ENCODE data around the gene OR2H2.

The OR2H2 gene

DNA sequence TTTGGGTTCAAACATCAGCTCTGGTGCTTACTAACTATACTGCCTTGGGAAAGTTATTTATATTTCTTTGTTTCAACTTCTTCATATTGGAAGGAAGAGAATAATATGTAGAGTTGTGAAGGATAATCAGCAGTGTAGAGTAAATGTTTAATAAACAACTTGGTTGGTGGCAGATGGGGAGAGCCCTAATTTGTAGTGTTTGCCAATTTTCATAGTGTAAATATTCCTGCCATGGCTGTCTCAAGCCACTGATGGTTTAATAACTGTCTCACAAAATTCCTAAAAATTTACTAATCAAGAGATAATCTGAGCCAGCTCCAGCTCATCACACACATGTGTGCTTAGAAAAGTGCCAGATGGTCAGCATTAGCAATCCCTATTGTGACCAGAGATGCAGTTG lies at the start of gene OR2H2:
TSS of gene OR2H2 (plus strand) at position 301 of the 400 bp plus-strand sequence. CDS start 2,824 bp downstream, outside the sequence.
- DNase-seq = no peak

DNA sequence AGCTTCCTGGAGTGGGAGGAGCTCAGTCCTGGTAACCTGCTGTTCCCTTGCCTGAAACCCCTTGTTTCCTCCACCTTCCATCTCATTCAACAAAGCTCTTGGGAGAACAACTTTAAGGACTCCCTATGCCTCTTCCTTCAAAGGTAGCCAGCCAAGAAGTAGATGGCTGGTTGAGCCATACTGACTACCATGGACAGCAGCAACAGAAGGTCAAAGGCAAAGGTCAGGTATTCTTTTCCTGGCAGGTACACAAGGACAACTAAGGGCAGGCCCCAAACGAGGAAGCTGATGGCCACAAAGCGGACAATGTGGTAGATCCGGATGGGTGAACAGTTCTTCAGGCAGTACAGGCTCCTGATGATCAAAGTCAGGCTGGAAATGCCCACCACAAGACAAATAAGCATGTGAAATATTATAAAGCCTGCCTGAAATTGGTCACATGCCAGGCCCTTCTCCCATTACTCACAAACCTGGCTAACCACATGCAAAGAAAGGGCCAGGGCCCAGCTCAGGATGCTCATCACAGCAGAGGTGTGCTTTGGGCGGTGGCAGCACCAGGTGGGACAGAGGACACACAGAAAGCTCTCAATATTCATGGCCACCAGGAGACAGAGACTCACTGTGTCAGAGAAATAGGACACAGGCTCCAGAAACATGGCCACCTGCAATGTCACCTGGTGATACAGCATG lies 47.1 kb upstream of the OR2H2 start:
- DNase-seq = no peak

DNA sequence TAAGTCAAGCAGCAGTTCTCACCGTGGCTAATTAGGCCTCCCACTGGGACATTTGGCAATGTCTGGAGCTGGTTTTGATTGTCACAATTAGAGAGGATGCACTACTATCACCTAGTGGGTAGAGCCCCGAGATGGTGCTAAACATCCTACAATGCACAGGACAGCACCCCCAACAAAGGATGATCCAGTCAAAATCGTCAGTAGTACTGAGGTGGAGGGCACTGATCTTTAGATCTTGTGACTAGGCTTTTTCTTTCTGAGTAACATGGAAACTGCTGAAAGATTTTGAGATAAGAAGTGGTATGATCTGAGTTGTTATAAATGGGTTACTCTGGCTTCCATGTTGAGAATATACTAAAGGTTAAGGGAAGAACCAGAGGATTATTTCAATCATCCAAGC lies 37.3 kb upstream of the OR2H2 start:
- DNase-seq = no peak

DNA sequence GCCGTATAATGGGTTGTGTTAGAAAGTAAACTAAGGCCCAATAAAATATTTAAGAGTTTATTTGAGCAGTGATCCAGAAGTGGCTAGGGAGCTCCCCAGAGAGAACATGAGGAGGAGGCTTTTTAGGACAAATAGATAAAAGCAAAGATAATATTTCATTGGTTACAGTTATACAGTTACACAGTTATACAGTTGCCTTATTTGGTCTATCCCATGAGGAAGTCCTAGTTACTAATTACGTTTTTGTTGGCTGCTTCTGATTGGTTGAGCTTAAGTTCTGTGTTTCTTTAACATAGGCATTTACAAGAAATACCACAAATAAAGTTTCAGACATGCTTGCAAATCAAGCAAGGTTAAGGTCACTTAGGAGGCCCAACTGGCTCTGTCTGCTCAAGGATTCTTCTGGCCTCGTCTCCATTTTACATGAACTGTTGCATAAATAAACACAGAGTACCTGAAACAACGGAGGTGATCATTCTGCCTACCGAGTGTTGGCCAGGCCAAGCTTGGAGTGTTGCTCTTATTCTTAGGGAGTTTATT lies 32.3 kb upstream of the OR2H2 start:
- no peak for DNase-seq

DNA sequence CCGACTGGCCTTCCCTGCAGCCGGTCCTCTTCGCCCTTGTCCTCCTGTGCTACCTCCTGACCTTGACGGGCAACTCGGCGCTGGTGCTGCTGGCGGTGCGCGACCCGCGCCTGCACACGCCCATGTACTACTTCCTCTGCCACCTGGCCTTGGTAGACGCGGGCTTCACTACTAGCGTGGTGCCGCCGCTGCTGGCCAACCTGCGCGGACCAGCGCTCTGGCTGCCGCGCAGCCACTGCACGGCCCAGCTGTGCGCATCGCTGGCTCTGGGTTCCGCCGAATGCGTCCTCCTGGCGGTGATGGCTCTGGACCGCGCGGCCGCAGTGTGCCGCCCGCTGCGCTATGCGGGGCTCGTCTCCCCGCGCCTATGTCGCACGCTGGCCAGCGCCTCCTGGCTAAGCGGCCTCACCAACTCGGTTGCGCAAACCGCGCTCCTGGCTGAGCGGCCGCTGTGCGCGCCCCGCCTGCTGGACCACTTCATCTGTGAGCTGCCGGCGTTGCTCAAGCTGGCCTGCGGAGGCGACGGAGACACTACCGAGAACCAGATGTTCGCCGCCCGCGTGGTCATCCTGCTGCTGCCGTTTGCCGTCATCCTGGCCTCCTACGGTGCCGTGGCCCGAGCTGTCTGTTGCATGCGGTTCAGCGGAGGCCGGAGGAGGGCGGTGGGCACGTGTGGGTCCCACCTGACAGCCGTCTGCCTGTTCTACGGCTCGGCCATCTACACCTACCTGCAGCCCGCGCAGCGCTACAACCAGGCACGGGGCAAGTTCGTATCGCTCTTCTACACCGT lies 31.5 kb upstream of the OR2H2 start:
- peak; percentile 41 for DNase-seq

DNA sequence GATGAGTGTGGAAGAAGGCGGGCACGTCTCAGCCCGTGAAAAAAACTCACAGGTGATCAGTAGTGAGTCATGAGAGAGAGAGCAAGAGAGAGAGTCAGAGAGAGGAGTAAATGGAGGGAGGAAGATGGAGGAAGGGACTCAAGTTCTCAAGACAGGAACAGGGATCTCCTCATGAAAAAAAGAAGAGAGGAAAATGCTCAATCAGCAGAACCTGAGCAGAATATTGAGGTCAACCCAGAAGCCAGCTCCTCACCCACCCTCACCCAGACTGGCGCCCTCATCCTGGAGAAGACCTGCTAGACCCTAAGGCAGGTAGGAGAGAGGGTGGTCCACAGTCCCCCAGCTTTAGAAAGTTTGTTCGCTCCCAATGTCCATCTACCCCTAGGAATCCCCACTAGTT lies 30.2 kb upstream of the OR2H2 start:
- no peak for DNase-seq

DNA sequence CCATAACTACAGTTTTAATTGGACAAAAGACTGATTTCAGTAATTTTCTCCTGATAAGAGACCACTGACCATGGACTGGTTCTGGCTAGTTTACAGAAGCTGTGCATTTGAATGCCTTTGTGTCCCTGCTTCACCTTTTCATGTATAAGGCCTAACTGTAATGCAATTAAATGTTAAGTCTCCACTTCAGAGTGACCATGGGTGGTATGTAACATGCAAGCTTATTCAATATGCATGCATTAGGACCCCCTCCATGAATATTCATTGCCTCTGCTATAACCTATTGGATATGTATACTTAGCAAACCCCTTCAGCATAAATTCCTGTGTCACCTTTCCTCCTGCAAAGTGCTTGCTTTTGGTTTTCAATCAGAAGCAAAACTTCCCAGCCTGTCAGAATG lies 27.6 kb upstream of the OR2H2 start:
- no peak for DNase-seq

DNA sequence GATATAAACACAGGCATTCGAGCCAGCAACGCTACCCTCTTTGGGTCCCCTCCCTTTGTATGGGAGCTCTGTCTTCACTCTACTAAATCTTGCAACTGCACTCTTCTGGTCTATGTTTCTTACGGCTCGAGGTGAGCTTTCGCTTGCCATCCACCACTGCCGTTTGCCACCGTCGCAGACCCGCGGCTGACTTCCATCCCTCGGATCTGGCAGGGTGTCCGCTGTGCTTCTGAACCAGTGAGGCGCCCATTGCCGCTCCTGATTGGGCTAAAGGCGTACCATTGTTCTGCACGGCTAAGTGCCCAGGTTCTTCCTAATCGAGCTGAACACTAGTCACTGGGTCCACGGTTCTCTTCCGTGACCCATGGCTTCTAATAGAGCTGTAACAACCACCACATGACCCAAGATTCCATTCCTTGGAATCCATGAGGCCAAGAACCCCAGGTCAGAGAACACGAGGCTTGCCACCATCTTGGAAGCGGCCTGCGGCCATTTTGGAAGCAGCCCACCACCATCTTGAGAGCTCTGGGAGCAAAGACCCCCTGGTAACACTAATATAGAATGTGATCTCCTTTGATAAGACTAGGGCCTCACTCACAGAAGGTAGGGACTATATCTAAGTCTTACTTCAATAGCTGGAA lies 26.4 kb upstream of the OR2H2 start:
- no peak for DNase-seq

DNA sequence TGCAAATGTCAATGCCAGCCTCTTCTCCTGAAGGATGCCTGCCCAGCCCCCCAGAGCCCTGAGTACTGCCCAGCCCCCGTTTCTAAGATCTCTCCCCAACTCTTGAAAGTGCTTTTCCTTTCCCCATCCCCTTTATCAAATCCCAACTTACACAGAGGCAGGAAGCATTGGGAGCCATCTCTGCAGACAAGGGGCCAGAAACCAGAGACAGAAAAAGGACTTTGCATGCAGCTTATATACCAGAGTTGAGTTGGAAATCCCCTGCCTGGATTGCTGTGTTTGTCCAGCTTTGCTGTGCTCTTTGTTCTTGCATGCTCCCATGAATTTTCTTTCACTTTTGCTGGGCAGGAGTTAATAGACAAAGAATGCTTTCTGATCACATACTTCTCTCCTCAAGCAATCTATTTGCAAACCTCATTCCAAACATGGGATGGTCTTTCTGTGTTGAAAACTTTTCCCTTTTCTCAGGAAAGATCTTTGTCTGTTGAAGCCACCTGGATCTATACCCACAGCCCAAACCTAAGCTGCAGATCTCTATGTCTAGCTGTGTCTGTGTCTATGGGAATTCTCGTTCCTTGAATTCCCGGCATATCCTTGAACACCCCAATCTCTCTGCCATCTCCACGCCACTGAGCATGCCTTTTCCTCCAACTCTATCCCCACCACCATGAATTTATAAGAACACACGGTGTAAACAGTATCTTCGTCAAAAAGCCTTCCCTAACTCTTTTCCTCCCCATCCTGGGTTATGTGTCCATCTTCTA lies 25.2 kb upstream of the OR2H2 start, which contains the start of gene UBD:
TSS of gene UBD (minus strand) at position 209 of the 764 bp plus-strand sequence. CDS start at position 178, 31 bp downstream.
- DNase-seq = no peak

DNA sequence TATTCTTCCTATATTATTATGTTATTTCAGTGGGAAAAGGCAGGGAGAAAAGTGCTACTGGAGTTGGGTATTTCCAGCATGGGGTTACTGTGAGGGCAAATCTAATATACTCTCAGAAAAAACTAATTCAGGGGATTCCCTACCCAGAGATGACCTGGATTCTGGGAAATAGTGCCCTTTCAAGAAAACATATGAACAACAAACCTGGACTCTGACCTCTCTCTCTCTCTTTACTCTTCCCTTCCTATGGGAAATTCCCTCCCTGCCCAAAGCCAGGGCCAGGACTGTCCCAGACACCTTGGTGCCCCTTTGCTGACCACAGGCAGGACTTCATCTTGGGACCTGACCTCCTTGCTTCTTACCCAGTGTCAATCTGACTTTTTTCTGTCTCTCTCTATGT lies 23.8 kb upstream of the OR2H2 start:
- DNase-seq = no peak

DNA sequence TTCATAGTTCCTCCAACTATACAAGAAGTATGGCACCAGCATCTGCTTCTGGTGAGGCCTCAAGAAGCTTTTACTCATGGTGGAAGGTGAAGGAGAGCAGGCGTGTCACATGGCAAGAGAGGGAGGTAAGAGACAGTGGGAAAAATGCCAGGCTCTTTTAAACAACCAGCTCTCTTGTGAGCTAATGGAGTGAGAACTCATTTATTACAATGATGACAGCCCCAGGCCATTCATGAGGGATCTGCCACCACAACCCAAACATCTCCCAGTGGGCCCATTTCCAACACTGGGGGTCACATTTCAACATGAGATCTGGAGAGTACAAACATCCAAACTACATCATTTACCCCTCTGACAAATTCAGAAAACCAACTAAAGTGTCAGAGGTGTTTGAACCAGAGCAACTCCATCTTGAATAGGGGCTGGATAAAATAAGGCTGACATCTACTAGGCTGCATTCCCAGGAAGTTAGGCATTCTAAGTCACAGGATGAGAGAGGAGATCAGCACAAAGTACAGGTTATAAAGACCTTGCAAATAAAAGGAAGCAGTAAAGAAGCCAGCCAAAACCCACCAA lies 23.2 kb upstream of the OR2H2 start:
- DNase-seq = no peak

DNA sequence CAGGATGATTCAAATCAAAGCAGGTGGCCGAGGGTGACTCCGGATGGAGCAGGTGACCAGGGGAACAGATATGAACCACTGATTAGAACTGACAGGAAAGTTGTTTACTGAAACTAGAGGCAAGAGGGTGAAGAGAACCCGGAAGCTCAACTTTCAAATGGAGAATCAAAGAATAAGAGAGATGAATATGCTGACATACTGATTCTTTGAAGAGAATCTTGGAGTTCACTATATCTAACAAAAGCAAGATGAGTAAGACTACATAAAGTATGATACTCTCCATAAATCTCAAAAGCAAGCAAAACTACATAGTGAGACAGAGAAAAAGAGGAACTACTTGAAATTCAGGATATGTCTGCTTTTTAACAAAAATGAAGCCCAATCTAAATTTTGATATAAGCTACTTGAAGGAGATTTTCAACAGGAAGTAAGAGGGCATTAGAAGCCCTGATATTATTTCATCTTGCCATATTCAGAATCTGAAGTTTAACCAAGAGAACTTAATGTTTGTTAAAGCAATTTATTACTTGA lies 21.4 kb upstream of the OR2H2 start:
- no peak for DNase-seq

DNA sequence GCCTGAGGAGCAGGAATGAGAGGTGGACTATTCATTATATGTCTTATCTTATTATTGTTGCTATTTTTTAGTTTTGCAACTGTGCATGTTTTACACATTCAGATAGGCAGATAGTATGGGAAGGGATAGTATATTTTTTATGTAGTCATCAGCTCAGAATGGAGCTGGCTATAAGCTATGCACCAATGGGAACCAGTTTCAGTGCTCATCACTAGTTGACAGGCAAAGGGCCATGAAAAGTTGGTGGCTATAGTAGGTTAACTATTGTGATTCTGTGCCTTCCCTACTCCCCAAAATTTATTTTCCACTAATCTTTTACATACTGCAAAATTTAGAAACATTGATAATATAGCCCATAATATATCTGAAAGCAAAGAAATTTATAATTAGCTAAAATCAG lies 20.0 kb upstream of the OR2H2 start:
- no peak for DNase-seq

DNA sequence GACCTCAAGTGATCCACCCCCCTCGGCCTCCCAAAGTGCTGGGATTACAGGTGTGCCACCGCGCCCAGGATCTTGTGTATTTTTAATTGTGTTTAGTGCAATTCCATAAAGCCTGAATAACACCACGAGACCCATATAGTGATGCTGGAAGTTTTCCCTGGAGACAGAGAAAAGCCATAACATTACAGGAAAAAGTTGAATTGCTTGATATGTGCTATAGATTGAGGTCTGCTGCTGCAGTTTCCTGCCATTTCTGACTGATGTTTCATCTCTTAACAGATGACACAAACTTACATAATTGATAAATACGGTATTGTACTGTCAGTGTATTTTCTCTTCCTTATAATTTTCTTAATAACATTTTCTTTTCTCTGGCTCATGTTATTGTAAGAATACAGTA lies 18.1 kb upstream of the OR2H2 start:
- DNase-seq = no peak

DNA sequence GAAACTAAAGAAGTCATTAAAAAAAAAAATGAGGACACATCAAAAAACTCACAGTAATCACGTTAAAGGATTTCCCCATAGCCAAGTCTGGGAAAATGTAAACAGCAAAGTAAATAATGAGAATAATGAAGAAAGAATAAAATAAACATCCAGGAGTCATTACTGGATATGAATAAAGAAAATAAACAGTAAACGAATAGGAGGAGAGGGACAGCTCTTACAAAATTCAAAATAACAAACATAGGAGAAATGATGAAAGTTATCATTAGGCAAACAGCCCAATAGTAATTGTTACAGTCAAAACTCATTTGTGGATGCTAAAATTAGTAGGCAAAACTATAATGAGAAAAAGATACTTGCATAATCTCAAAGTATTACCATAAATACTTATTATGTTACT lies 17.4 kb upstream of the OR2H2 start:
- DNase-seq = no peak

DNA sequence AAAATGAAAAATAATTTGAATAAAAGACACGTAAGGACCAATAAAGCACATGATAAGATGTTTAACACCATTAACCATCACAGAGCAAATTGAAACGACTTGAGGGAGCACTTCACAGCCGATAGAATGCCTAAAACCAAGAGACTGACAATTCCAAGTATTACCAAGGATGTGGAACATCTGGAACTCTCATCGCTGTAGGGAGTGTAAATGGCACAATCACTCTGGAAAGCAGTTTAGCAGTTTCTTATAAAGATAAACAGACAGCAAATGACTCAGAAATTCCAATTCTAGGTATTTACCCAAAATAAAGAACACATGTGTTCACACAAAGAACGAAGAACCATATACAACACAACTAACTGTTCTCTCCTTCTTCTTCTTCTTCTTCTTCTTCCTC lies 16.9 kb upstream of the OR2H2 start:
- DNase-seq = no peak

DNA sequence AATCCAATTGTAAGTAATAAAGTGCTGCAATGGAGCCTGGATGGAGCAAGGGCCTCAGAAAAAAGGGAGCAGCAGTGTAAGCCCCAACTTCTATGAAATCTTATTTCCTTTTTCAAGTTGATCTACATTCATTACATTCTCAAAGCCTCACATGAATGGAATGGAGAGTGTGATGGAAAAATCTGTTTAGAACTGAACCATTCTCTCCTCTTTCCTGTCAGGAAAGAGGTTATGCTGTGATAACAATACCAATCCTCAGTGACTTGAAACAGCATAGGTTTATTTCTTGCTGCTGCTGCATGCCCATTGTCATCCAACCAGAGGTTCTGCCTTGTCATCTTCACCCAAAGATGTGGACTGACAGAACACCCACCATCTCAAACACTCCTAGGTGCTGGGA lies 8.9 kb upstream of the OR2H2 start:
- no peak for DNase-seq

DNA sequence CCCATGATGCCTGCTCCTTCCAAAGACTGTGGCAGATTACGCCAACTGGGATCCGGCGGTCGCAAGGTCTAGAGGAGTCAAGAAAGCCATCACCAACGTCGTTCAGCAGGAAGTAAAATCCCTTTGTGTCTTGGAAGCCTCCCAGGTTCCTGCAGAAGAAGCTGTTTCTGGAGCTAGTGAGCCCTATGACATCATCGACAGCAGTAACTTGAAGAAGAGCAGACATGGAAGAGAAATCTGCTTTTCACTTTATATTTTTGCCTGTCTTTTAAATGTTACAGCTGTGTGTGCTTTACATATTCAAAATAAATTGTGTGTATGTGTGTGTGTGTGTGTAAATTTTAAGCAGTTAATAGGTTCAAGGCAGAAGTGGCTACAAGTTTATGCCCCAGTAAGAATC lies 7.4 kb upstream of the OR2H2 start:
- DNase-seq = no peak

DNA sequence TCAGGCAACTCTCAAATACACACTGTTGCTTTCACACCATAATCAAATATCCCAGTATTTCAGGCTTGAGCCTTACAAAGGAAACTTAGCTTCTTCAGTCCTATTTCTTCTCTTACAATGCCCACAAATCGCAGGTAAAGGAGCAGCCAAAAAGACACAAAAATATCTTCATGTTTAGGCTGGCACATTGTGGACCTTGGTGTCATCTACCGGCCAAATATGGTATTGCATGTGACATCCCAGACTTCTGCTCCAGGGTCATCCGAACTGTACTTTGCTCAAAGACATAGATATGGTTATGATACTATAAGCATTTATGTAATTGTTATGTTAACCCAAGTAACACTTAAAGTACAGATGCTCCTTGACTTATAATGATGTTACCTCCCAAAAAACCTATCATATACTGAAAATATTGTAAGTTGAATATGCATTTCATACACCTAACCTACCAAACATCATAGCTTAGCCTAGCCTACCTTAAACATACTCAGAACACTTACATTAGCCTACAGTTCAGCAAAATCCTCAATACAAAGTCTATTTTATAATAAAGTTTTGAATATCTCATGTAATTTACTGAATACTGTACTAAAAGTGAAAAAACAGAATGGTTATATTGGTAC lies 4.6 kb downstream of the OR2H2 start:
- DNase-seq = peak; percentile 33

DNA sequence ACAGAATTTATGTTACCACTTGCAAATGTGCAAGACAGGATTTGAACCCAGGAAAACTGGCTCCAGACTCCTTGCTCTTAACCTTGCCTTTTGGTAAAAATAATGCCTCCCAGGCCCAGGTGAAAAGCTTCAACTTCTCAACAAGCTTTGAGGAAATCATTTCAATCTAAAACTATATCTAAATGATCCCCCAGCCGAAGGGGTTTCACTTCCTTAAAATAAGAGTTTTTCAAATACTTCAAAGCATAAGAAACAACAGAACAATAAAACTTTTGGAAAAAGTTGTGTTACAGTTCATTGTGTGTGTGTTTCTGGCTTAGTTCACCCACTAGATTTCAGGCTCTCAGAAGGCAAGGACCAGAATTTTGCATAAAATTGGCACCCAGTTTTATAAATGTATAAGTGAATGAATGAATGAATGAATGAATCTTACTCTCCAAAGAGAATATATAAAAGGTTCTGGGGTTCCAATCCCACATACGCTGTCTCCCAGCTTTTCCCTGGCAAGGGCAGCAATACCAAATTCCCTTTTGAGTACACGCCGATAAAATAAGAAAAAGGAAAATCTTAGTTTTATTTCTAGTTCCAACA lies 5.4 kb downstream of the OR2H2 start:
- DNase-seq = no peak

DNA sequence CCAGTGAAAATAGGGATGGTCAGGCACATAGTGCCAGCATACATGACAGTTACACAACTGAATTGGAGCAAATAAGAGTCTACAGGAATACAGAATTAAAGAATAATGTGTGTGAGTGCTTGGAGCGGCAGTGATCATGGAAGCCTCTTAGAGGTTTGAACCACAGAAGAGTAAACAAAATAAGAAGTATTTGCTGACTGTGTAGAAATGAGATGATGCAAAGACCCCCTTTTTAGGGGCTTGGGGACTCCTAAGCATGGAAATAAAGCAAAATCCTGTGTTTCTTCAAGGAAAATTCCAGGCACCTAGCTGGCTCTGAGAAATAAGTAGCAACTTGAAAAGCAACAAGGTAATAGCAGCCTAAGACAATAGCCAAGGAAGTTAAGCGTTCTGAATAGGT lies 6.8 kb downstream of the OR2H2 start:
- no peak for DNase-seq
